ENCODE data around the gene RALGDS. TPM values are rescaled to one million over a fixed set of nuclear protein-coding genes. Genes with fewer than 3 reads are reported as not detected.

Gene RALGDS
- total RNA-seq, 2 donors from 2014 or later = 28.0 to 30.7 TPM

GRCh38 chr9:133054194-133054890 is 66.7 kb downstream of the RALGDS start:
- peaks cover 14% of the 10 kb centered on the region for H3K27me3 Mint-ChIP-seq (ENCODE audit: insufficient read depth)
- no peak overlapping the region for H3K4me3 Mint-ChIP-seq
- no peaks in the 10 kb centered on the region for H3K4me1 ChIP-seq (ENCODE audit: control insufficient read depth, insufficient read depth, low read length)
- H3K27ac Mint-ChIP-seq = no peak overlapping the region
- no peak for DNase-seq
- no peak overlapping the region for H3K9ac ChIP-seq (ENCODE audit: extremely low read depth, low read length, poor library complexity, severe bottlenecking)
- H3K36me3 Mint-ChIP-seq (ENCODE audit: low read depth) = peaks cover 75% of the 10 kb centered on the region
- 94 to 98% methylated on average over 10 to 24 of the region's 24 CpGs for WGBS, 2 experiments (ENCODE audit: insufficient coverage in 1 of 2, insufficient read length in 1 of 2)
- H3K9me3 Mint-ChIP-seq = no peaks in the 10 kb centered on the region
- H3K27ac ChIP-seq (ENCODE audit: low read depth, low read length) = no peak overlapping the region
- no peak overlapping the region for H3K4me3 ChIP-seq (ENCODE audit: low read length)
- TF ChIP-seq, protein P1, sequence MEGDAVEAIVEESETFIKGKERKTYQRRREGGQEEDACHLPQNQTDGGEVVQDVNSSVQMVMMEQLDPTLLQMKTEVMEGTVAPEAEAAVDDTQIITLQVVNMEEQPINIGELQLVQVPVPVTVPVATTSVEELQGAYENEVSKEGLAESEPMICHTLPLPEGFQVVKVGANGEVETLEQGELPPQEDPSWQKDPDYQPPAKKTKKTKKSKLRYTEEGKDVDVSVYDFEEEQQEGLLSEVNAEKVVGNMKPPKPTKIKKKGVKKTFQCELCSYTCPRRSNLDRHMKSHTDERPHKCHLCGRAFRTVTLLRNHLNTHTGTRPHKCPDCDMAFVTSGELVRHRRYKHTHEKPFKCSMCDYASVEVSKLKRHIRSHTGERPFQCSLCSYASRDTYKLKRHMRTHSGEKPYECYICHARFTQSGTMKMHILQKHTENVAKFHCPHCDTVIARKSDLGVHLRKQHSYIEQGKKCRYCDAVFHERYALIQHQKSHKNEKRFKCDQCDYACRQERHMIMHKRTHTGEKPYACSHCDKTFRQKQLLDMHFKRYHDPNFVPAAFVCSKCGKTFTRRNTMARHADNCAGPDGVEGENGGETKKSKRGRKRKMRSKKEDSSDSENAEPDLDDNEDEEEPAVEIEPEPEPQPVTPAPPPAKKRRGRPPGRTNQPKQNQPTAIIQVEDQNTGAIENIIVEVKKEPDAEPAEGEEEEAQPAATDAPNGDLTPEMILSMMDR (conservative IDR thresholded peaks at IDR 0.05) = no peak
- H3K9me3 ChIP-seq (ENCODE audit: control insufficient read depth, low read length) = no peaks in the 10 kb centered on the region
- H3K36me3 ChIP-seq (ENCODE audit: control insufficient read depth, insufficient read depth, low read length) = peaks cover 67% of the 10 kb centered on the region
- no peaks in the 10 kb centered on the region for H3K27me3 ChIP-seq (ENCODE audit: control insufficient read depth, insufficient read depth, low read length, poor library complexity, severe bottlenecking)
- peaks cover 7% of the 10 kb centered on the region for H3K4me1 Mint-ChIP-seq

DNA sequence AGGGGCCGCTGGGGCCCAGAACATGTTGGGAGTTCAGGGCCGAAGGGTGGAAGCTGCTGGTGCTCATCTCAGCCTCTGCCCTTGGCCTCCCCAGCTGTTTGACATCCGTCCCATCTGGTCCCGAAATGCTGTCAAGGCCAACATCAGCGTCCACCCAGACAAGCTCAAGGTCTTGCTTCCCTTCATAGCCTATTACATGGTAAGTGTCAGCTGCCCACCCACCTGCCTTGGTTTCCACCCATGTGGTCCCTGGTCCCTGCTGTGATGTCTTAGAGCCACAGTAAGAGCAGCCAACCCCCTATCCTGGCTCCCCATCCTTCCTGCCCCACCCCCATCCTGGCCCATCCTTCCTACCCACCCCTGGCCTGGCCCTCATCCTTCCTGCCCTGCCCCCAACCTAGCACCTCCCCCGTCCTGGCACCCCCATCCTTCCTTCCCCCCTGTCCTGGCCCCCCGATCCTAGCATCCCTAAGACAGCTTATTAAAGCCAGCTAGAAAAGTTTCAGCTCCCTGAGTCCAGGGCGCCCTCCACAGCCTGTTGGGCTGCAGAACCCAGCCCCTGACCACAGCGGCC is 69.0 kb downstream of the RALGDS start:
- Mint-ChIP-seq H3K27me3 (ENCODE audit: insufficient read depth) (no peaks in the 10 kb centered on the region), H3K36me3 (ENCODE audit: low read depth) (peaks cover 71% of the 10 kb centered on the region), H3K27ac (no peak overlapping the region), H3K4me1 (no peaks in the 10 kb centered on the region), H3K9me3 (no peaks in the 10 kb centered on the region), H3K4me3 (no peak overlapping the region)
- Histone ChIP-seq H3K36me3 (ENCODE audit: control insufficient read depth, insufficient read depth, low read length) (peaks cover 79% of the 10 kb centered on the region), H3K4me3 (ENCODE audit: low read length) (no peak overlapping the region), H3K27ac (ENCODE audit: low read depth, low read length) (no peak overlapping the region), H3K9me3 (ENCODE audit: control insufficient read depth, low read length) (no peaks in the 10 kb centered on the region), H3K9ac (ENCODE audit: extremely low read depth, low read length, poor library complexity, severe bottlenecking) (no peak overlapping the region), H3K4me1 (ENCODE audit: control insufficient read depth, insufficient read depth, low read length) (no peaks in the 10 kb centered on the region), H3K27me3 (ENCODE audit: control insufficient read depth, insufficient read depth, low read length, poor library complexity, severe bottlenecking) (no peaks in the 10 kb centered on the region)
- no peak for DNase-seq
- WGBS, 2 experiments (ENCODE audit: insufficient coverage in 1 of 2, insufficient read length in 1 of 2) = 96% methylated on average over 5 to 8 of the region's 9 CpGs
- TF ChIP-seq, protein P1 (conservative IDR thresholded peaks at IDR 0.05) = no peak

- DNase-seq = no peak
- Histone ChIP-seq H3K9ac (ENCODE audit: extremely low read depth, low read length, poor library complexity, severe bottlenecking) (no peak overlapping the region), H3K27ac (ENCODE audit: low read depth, low read length) (no peak overlapping the region), H3K4me3 (ENCODE audit: low read length) (no peak overlapping the region), H3K36me3 (ENCODE audit: control insufficient read depth, insufficient read depth, low read length) (peaks cover 82% of the 10 kb centered on the region), H3K4me1 (ENCODE audit: control insufficient read depth, insufficient read depth, low read length) (no peaks in the 10 kb centered on the region), H3K27me3 (ENCODE audit: control insufficient read depth, insufficient read depth, low read length, poor library complexity, severe bottlenecking) (no peaks in the 10 kb centered on the region), H3K9me3 (ENCODE audit: control insufficient read depth, low read length) (no peaks in the 10 kb centered on the region)
- Mint-ChIP-seq H3K27ac (no peak overlapping the region), H3K4me3 (no peak overlapping the region), H3K36me3 (ENCODE audit: low read depth) (peaks cover 74% of the 10 kb centered on the region), H3K4me1 (no peaks in the 10 kb centered on the region), H3K27me3 (ENCODE audit: insufficient read depth) (no peaks in the 10 kb centered on the region), H3K9me3 (no peaks in the 10 kb centered on the region)
- WGBS, 2 experiments (ENCODE audit: insufficient coverage in 1 of 2, insufficient read length in 1 of 2) = 96% methylated on average over 14 to 20 of the region's 20 CpGs
- TF ChIP-seq, protein P1 (conservative IDR thresholded peaks at IDR 0.05) = no peak
Observed at GRCh38 chr9:133051281-133051900, 69.6 kb downstream of the RALGDS start.
